T-helper 17 cell (primary cell): Measurements from ENCODE around the gene C12orf54. TPM values are rescaled to one million over a fixed set of nuclear protein-coding genes. Genes with fewer than 3 reads are reported as not detected.
"Not testable (repeated sequence)": the region's sequence is repeated elsewhere in the genome, so short reads cannot be mapped to it uniquely, and the experiment has no call there.

ENCODE experiments used
- ATAC-seq: fragments of 150-1000 bp; cut with Tn5 transposase; 2 replicates; pipeline ENCODE4 v1.10.0; 2021; ENCODE audit warnings: mild to moderate bottlenecking, moderate library complexity
- DNase-seq, 3 donors: peaks; one replicate each; pipeline versions ENCODE4 v3.0.0 to v3.0.0-alpha.2; 2020 to 2021
- H3K9me3 ChIP-seq: one replicate; pipeline ENCODE4 v1.7.0; 2013; ENCODE audit warnings: low read length, mild to moderate bottlenecking; ENCODE audit not compliant: control insufficient read depth, poor library complexity, severe bottlenecking
- H3K27ac Mint-ChIP-seq: one replicate; pipeline ENCODE4 v1.8.0; 2022; ENCODE audit warnings: mild to moderate bottlenecking, moderate library complexity, mixed read lengths
- H3K27me3 Mint-ChIP-seq: one replicate; pipeline ENCODE4 v1.8.0; 2022; ENCODE audit warnings: mixed read lengths
- H3K36me3 Mint-ChIP-seq: one replicate; pipeline ENCODE4 v1.8.0; 2022; ENCODE audit warnings: low read depth, mixed read lengths
- H3K4me1 Mint-ChIP-seq: one replicate; pipeline ENCODE4 v1.8.0; 2022; ENCODE audit warnings: mild to moderate bottlenecking, mixed read lengths
- H3K4me3 Mint-ChIP-seq: one replicate; pipeline ENCODE4 v1.8.0; 2022; ENCODE audit warnings: mild to moderate bottlenecking, moderate library complexity, mixed read lengths
- total RNA-seq, 4 donors: library from RNA in 2 of 4; stranded (reverse) in 2 of 4; gene quantifications; one replicate each; pipeline ENCODE4 v1.2.3 and lab custom pipeline; 2022 to 2026

Gene C12orf54
- total RNA-seq, 2 donors from 2014 or later, result not detected

DNA sequence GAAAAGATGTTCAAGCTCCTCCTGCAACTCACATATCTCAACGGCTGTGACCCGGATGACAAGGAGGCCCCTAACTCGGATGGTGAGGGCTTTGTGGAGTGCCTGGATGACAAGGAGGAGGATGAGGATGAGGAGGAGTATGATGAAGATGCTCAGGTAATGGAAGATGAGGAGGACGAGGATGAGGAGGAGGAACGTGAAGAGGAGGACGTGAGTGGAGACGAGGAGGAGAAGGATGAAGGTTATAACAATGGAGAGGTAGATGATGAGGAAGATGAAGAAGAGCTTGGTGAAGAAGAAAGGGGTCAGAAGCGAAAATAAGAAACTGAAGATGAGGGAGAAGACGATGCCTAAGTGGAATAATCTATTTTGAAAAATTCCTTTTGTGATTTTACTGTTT, 9.2 kb upstream of the C12orf54 start:
- H3K4me1 Mint-ChIP-seq, result no peaks in the 10 kb centered on the region
- DNase-seq, result no peak
- no peak overlapping the region for H3K27ac Mint-ChIP-seq
- no peak overlapping the region for H3K4me3 Mint-ChIP-seq
- peaks cover 4% of the 10 kb centered on the region for H3K36me3 Mint-ChIP-seq
- no peak for ATAC-seq
- H3K27me3 Mint-ChIP-seq, result peaks cover 6% of the 10 kb centered on the region
- H3K9me3 ChIP-seq, result peaks cover 3% of the 10 kb centered on the region

DNA sequence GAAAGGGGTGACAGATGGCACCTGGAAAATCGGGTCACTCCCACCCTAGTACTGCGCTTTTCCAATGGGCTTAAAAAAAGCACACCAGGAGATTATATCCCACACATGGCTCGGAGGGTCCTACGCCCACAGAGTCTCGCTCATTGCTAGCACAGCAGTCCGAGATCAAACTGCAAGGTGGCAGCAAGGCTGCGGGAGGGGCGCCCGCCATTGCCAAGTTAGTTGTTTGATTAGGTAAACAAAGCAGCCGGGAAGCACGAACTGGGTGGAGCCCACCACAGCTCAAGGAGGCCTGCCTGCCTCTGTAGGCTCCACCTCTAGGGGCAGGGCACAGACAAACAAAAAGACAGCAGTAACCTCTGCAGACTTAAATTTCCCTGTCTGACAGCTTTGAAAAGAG, 7.8 kb upstream of the C12orf54 start:
- H3K27ac Mint-ChIP-seq, H3K9me3 ChIP-seq, H3K4me3 Mint-ChIP-seq, H3K36me3 Mint-ChIP-seq, DNase-seq, ATAC-seq, H3K27me3 Mint-ChIP-seq, H3K4me1 Mint-ChIP-seq: not testable (repeated sequence)

DNA sequence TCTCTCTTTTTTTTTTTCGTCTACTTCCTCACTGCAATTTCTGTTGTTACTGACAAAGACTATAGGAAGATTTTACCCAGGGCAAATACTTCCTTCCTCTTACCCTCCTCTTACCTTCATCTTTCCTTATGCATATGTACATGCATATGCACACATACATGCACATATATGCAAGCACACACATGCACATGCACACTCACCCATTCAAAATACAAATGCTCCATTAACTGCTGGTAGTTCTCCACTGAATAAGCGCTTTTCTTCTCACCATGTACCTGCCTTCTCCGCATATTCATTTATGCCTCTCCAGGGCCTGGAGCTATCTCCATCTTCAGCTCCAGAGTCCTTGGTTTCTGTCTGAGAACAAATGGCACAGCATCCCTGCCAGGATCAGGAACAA, 632 bp downstream of the C12orf54 start:
- DNase-seq (no peak), ATAC-seq (no peak)
- Mint-ChIP-seq H3K4me3 (no peak overlapping the region), H3K36me3 (no peaks in the 10 kb centered on the region), H3K4me1 (no peaks in the 10 kb centered on the region), H3K27ac (no peak overlapping the region), H3K27me3 (peaks cover 24% of the 10 kb centered on the region)
- H3K9me3 ChIP-seq, result no peaks in the 10 kb centered on the region

DNA sequence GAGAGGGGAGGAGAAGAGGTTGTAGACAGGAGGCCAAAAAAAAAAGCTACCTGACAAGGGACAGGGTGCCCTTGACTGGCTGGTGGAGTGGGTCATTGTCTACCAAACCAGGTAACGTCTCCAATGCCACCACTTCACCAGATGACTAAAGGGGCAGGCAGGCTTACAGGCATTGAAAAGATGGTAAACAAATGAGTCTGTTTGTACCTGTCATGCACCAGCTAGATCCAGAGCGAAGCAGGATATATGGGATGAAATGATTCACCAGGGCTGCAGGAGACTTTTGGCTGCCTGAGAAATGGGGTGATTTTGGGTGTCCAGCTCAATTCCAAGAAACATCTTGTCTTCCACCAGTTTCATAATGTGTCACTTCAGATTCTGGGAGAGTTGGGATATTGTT, 4.0 kb downstream of the C12orf54 start:
- Mint-ChIP-seq H3K4me1 (no peaks in the 10 kb centered on the region), H3K36me3 (no peaks in the 10 kb centered on the region), H3K4me3 (no peak overlapping the region), H3K27me3 (peaks cover 43% of the 10 kb centered on the region), H3K27ac (no peak overlapping the region)
- no peaks in the 10 kb centered on the region for H3K9me3 ChIP-seq
- DNase-seq, result no peak
- ATAC-seq, result no peak

DNA sequence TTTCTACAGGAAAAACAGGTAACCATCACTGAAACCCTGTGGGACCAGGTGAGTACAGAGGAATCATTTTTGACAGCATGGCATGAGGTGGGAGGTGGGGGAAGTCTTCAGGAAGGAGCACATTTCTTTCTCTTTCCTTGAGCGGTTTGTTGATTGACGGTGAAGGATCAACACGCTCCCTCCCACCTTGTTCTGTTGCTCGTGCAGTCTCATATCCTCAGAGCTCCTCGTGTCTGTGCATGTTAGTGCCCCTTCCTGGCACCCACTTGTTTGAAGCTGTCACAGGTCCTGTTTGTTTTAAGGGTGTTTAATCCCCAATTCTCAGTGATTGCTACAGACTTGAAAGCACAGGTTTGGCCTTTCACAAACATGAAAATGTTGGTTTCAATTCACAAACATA, 4.4 kb downstream of the C12orf54 start:
- Mint-ChIP-seq H3K4me1 (no peaks in the 10 kb centered on the region), H3K27me3 (peaks cover 43% of the 10 kb centered on the region), H3K36me3 (no peaks in the 10 kb centered on the region), H3K4me3 (no peak overlapping the region), H3K27ac (no peak overlapping the region)
- DNase-seq, result no peak
- no peak for ATAC-seq
- H3K9me3 ChIP-seq, result no peaks in the 10 kb centered on the region

DNA sequence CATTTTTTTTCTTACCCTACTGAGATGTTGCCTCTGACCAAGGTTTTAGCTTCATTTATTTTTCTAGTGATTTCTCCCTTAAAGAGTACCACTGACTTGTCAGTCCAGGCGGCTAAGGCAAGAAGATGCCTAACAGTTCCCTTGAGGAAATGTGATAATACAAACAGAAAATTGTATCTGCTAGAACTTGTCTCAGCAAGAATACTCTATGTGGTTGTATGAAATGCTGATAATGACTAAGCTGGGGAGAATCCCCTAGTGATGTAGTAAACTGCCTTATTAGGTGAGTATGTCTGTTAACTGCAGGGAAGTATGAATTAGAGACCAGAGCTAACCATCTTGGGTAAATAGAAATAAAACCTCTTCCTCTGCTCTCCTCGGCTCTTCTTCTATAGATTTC, 6.7 kb downstream of the C12orf54 start:
- H3K27me3 Mint-ChIP-seq, result peaks cover 33% of the 10 kb centered on the region
- H3K9me3 ChIP-seq, result no peaks in the 10 kb centered on the region
- H3K4me1 Mint-ChIP-seq, result no peaks in the 10 kb centered on the region
- H3K36me3 Mint-ChIP-seq, result no peaks in the 10 kb centered on the region
- no peak overlapping the region for H3K27ac Mint-ChIP-seq
- ATAC-seq (no peak), DNase-seq (no peak)
- H3K4me3 Mint-ChIP-seq, result no peak overlapping the region

DNA sequence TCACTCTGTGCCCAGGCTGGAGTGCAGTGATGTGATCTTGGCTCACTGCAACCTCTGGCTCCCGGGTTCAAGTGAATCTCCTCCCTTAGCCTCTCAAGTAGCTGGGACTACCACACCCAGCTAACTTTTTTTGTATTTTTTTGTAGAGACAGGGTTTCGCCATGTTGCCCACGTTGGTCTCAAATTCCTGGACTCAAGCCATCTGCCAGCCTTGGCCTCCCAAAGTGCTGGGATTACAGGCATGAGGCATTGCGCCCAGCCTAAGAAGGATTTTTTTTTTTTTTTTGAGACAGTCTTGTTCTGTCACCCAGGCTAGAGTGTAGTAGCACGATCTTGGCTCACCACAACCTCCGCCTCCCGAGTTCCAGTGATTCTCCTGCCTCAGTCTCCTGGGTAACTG, 7.2 kb downstream of the C12orf54 start:
- ATAC-seq, DNase-seq, H3K27ac Mint-ChIP-seq, H3K4me3 Mint-ChIP-seq, H3K9me3 ChIP-seq, H3K4me1 Mint-ChIP-seq, H3K36me3 Mint-ChIP-seq: not testable (repeated sequence)
- H3K27me3 Mint-ChIP-seq, result peaks cover 33% of the 10 kb centered on the region

DNA sequence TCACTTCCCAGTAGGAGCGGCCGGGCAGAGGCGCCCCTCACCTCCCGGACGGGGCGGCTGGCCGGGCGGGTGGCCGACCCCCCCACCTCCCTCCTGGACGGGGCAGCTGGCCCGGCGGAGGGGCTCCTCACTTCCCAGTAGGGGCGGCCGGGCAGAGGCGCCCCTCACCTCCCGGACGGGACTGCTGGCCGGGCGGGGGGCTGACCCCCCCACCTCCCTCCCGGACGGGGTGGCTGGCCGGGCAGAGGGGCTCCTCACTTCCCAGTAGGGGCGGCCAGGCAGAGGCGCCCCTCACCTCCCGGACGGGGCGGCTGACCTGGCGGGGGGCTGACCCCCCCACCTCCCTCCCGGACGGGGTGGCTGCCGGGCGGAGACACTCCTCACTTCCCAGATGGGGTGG, 18.0 kb downstream of the C12orf54 start:
- H3K27me3 Mint-ChIP-seq, result peaks cover 38% of the 10 kb centered on the region
- not testable (repeated sequence) for H3K4me1 Mint-ChIP-seq, H3K27ac Mint-ChIP-seq, H3K36me3 Mint-ChIP-seq, ATAC-seq, DNase-seq, H3K9me3 ChIP-seq, H3K4me3 Mint-ChIP-seq

DNA sequence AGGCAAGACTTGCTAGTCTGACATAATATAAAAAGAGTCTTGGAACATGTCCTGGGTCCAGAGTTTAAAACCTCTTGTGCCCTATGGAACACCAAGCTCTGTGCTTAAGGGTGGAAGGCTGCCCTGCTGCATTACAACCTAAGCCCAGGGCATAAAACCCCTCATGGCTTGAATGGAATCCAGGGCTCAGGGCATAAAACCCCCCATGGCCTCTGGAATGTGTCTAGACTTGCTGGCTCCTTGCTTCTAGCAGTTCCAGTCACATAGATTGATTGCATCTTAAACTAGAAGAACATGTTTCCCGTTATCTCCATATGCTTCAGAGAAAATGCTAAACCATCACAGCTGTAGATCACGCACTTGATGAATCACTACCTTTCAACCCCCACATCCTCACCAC, 24.5 kb downstream of the C12orf54 start:
- H3K27ac Mint-ChIP-seq, H3K9me3 ChIP-seq, DNase-seq, H3K36me3 Mint-ChIP-seq, H3K4me1 Mint-ChIP-seq, H3K4me3 Mint-ChIP-seq, ATAC-seq: not testable (repeated sequence)
- H3K27me3 Mint-ChIP-seq, result peaks cover 51% of the 10 kb centered on the region

DNA sequence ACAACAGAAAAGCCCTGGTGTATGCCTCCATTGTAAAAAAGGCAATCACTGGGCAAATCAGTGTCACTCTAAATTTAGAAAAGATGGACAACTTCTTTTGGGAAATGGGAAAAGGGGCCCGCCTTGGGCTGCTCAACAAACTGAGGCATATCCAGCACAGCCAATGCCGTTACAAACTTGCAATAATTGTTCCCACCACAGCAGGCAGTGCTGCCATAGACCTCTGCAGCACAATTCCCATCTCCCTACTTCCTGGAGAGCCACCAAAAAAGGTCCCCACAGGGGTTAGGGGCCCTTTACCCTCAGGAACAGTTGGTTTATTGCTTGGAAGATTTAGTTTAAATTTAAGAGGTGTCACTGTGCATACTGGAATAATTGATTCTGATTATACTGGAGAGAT, 26.7 kb downstream of the C12orf54 start:
- ATAC-seq (no peak), DNase-seq (no peak)
- H3K4me3 Mint-ChIP-seq, result no peak overlapping the region
- H3K4me1 Mint-ChIP-seq, result no peaks in the 10 kb centered on the region
- H3K9me3 ChIP-seq, result no peaks in the 10 kb centered on the region
- H3K36me3 Mint-ChIP-seq, result no peaks in the 10 kb centered on the region
- no peak overlapping the region for H3K27ac Mint-ChIP-seq
- H3K27me3 Mint-ChIP-seq, result peaks cover 39% of the 10 kb centered on the region

DNA sequence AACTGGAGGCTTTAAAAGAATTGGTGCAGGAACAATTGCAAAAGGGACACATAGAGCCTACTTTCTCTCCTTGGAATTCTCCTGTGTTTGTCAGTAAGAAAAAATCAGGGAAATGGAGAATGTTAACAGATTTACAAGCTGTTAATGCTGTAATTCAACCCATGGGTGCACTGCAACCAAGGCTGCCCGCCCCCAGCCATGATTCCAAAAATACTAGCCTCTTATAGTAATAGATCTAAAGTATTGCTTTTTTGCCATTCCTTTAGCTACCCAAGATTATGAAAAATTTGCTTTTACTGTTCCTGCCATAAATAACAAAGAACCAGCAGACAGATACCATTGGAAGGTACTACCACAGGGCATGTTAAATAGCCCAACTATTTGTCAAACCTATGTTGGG, 27.8 kb downstream of the C12orf54 start:
- Mint-ChIP-seq H3K4me1 (no peaks in the 10 kb centered on the region), H3K27ac (no peak overlapping the region), H3K27me3 (peaks cover 30% of the 10 kb centered on the region), H3K4me3 (no peak overlapping the region), H3K36me3 (no peaks in the 10 kb centered on the region)
- no peaks in the 10 kb centered on the region for H3K9me3 ChIP-seq
- DNase-seq (no peak), ATAC-seq (no peak)

DNA sequence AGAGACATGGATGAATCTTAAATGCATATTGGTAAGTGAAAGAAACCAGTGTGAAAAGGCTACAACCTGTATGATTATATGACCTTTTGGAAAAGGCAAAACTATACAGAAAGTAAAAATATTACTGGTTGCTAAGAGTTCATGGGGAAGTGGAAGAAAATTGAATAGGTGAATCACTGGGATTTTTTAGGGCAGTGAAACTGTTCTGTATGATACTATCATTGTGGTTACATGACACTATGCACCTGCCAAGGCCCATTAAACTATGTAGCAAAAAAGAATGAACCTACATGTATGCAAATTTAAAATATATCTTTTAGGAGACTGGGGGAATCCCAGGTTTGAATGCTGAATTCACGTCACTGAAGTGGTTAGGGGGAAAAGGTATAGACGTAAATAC, 30.6 kb downstream of the C12orf54 start:
- Mint-ChIP-seq H3K4me3 (no peak overlapping the region), H3K27me3 (peaks cover 12% of the 10 kb centered on the region), H3K27ac (no peak overlapping the region), H3K4me1 (no peaks in the 10 kb centered on the region), H3K36me3 (no peaks in the 10 kb centered on the region)
- DNase-seq (no peak), ATAC-seq (peak; percentile 35)
- H3K9me3 ChIP-seq, result no peaks in the 10 kb centered on the region

DNA sequence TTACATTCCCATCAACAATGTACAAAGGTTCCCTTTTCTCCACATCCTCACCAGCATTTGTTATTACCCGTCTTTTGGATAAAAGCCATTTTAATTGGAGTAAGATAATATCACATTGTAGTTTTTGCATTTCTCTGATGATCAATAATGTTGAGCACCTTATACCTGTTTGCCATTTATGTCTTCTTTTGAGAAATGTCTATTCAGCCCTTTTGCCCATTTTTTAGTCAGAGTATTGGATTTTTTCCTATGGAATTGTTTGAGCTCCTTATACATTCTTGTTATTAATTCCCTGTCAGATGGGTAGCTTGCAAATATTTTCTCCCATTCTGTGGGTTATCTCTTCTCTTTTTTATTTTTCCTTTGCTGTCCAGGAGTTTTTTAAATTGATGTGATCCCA, 32.4 kb downstream of the C12orf54 start:
- Mint-ChIP-seq H3K27ac (no peak overlapping the region), H3K4me1 (no peaks in the 10 kb centered on the region), H3K27me3 (no peaks in the 10 kb centered on the region), H3K36me3 (no peaks in the 10 kb centered on the region), H3K4me3 (no peak overlapping the region)
- ATAC-seq, result no peak
- DNase-seq, result no peak
- H3K9me3 ChIP-seq, result no peaks in the 10 kb centered on the region

DNA sequence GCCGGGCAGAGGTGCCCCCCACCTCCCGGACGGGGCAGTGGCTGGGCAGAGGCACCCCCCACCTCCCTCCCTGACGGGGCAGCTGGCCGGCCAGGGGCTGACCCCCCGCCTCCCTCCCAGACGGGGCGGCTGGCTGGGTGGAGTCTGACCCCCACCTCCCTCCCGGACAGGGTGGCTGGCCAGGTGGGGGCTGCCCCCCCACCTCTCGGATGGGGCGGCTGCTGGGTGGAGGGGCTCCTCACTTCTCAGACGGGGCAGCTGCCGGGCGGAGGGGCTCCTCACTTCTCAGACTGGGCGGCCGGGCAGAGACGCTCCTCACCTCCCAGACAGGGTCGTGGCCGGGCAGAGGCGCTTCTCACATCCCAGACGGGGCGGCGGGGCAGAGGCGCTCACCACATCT, 38.1 kb downstream of the C12orf54 start:
- not testable (repeated sequence) for H3K36me3 Mint-ChIP-seq, DNase-seq, ATAC-seq, H3K9me3 ChIP-seq, H3K27ac Mint-ChIP-seq, H3K27me3 Mint-ChIP-seq, H3K4me3 Mint-ChIP-seq, H3K4me1 Mint-ChIP-seq

DNA sequence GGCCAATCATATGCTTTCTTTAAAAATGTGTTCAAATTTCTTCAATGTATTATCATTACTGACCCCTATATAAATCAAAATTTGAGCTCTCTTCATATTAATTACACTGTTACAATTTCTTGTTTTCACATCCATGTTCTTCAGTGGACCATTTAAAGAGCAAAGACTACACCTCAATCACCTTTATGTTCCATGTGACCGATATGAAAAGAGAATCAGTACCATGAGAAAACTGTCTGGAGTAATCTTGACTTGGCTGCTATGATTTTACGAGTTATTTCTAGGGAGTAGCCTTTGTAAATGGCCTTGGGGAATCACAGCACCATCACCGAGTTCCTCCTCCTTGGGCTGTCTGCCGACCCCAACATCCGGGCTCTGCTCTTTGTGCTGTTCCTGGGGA, 43.0 kb downstream of the C12orf54 start, which contains the start of gene OR8S1:
OR8S1 (plus strand) TSS at position 301 of the 400 bp plus-strand sequence; CDS start at position 301, 0 bp downstream.
- peaks cover 30% of the 10 kb centered on the region for H3K27me3 Mint-ChIP-seq
- no peaks in the 10 kb centered on the region for H3K36me3 Mint-ChIP-seq
- ATAC-seq, result no peak
- H3K4me1 Mint-ChIP-seq, result no peaks in the 10 kb centered on the region
- H3K4me3 Mint-ChIP-seq, result no peak within 1 kb of the TSS
- no peak within 1 kb of the TSS for H3K27ac Mint-ChIP-seq
- H3K9me3 ChIP-seq, result no peaks in the 10 kb centered on the region
- no peak for DNase-seq
